Measurements from ENCODE around the gene CNTNAP5. TPM values are rescaled to one million over a fixed set of nuclear protein-coding genes. Genes with fewer than 3 reads are reported as not detected.

The CNTNAP5 gene
- total and polyA plus RNA-seq, 2 of the 4 experiments (the other 2 are of a cell fraction) = not detected

DNA sequence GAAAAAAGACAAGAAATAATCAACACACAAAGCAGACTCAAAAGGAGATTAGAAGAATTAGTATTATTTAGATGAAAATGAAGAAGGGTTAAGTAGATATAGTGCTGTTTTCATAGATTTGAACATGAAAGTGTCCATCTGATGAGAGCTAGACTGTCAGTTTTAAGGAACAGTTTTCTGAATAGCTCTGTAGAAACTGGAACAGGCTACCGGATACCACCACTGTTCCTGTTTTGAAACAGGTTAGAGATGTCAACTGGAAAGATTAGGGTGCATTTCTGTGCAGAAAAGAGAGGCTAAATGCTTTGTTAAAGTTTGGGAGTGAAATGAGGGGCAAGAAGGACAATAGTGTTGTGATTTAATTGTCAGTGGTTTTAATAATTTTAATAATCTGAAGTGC is 908.8 kb downstream of the CNTNAP5 start:
- intact Hi-C loops (cut with micrococcal nuclease) = no loop called here
- H3K4me3 ChIP-seq (ENCODE audit: insufficient read depth, low read depth, low read length) = no peak overlapping the region

More for the DNA sequence above, 908.8 kb downstream of the CNTNAP5 start:
- Histone ChIP-seq H3K23ac (ENCODE audit: low read depth, low read length) (no peak overlapping the region), H2BK20ac (ENCODE audit: low read depth, low read length) (no peak overlapping the region), H3K4me1 (ENCODE audit: control insufficient read depth, insufficient read depth, low read length) (no peaks in the 10 kb centered on the region), H3K18ac (ENCODE audit: low read depth, low read length) (no peak overlapping the region), H3K4me2 (ENCODE audit: low read depth, low read length) (no peak overlapping the region), H3K4ac (ENCODE audit: low read depth, low read length) (no peak overlapping the region), H3K9me3 (ENCODE audit: control insufficient read depth, insufficient read depth, low read length) (0 out of 2 replicates have a peak, but pooled peaks cover 2% of the 10 kb centered on the region), H3K9ac (ENCODE audit: low read depth, low read length) (no peak overlapping the region), H3K27ac (ENCODE audit: insufficient read depth, low read length) (no peak overlapping the region), H3K9me1 (ENCODE audit: insufficient read depth, low read length) (no peaks in the 10 kb centered on the region), H3K27me3 (ENCODE audit: control insufficient read depth, insufficient read depth, low read length) (no peaks in the 10 kb centered on the region), H2BK5ac (ENCODE audit: low read depth, low read length, poor library complexity, severe bottlenecking) (no peak overlapping the region), H4K5ac (ENCODE audit: low read depth, low read length) (no peak overlapping the region), H3K56ac (ENCODE audit: extremely low read depth, insufficient read depth, low read length) (no peak overlapping the region), H2AFZ (replicated peaks; ENCODE audit: low read length, poor library complexity) (no peak overlapping the region), H3K14ac (replicated peaks; ENCODE audit: low read depth, low read length) (no peak overlapping the region), H4K91ac (ENCODE audit: insufficient read depth, low read depth, low read length) (no peak overlapping the region), H4K8ac (ENCODE audit: low read depth in 2 of 2, low read length in 2 of 2) (no peak overlapping the region), H2BK120ac (ENCODE audit: low read depth, low read length) (no peak overlapping the region), H2BK15ac (ENCODE audit: low read depth, low read length) (no peak overlapping the region), H3K79me1 (ENCODE audit: low read depth in 1 of 2, low read length in 2 of 2) (no peaks in the 10 kb centered on the region), H3K36me3 (ENCODE audit: control insufficient read depth, insufficient read depth, low read length) (no peaks in the 10 kb centered on the region), H2AK5ac (ENCODE audit: low read depth, low read length) (no peak overlapping the region), H2AK9ac (replicated peaks; ENCODE audit: low read depth, low read length, poor library complexity) (no peak overlapping the region), H4K20me1 (ENCODE audit: insufficient read depth, low read length) (no peaks in the 10 kb centered on the region)
- dilution Hi-C loops (cut with HindIII; ENCODE audit: low sequenced_read_pairs, unreplicated experiment) (no loop called here), in situ Hi-C loops (cut with MboI; ENCODE audit: low sequenced_read_pairs) (no loop called here)
- no TSS peak for BruUV-seq (replicated peaks)
- WGBS, 2 experiments (ENCODE audit: extremely low coverage in 2 of 2, insufficient read length in 1 of 2) = 67% methylated on average over 1 of the region's 1 CpG; no CpG with 5 or more reads in 1 of the 2 experiments
- CTCF ChIA-PET = no interaction called here
- TF ChIP-seq, protein P1, sequence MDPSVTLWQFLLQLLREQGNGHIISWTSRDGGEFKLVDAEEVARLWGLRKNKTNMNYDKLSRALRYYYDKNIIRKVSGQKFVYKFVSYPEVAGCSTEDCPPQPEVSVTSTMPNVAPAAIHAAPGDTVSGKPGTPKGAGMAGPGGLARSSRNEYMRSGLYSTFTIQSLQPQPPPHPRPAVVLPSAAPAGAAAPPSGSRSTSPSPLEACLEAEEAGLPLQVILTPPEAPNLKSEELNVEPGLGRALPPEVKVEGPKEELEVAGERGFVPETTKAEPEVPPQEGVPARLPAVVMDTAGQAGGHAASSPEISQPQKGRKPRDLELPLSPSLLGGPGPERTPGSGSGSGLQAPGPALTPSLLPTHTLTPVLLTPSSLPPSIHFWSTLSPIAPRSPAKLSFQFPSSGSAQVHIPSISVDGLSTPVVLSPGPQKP (IDR thresholded peaks at IDR 0.05; ENCODE audit: borderline replicate concordance, low read depth, low read length) = no peak
- TF ChIP-seq RAD21 (IDR thresholded peaks at IDR 0.05; ENCODE audit: low read length) (no peak), CHD1 (IDR thresholded peaks at IDR 0.05; ENCODE audit: low read depth, low read length) (no peak), SMC3 (IDR thresholded peaks at IDR 0.05; ENCODE audit: low read depth, low read length) (no peak), RFX5 (IDR thresholded peaks at IDR 0.05; ENCODE audit: low read depth, low read length) (no peak), CEBPB (IDR thresholded peaks at IDR 0.05; ENCODE audit: low read depth, low read length) (no peak), NFE2L2 (IDR thresholded peaks at IDR 0.05; ENCODE audit: low read depth, low read length) (no peak), MAZ (IDR thresholded peaks at IDR 0.05; ENCODE audit: borderline replicate concordance, low read depth, low read length) (no peak), FOS (IDR thresholded peaks at IDR 0.05; ENCODE audit: low read depth, low read length) (no peak), RCOR1 (IDR thresholded peaks at IDR 0.05; ENCODE audit: insufficient replicate concordance, low read length) (no peak), BHLHE40 (IDR thresholded peaks at IDR 0.05; ENCODE audit: low read depth, low read length) (no peak), POLR2A (IDR thresholded peaks at IDR 0.05; ENCODE audit: low read depth, low read length) (no peak), MXI1 (IDR thresholded peaks at IDR 0.05; ENCODE audit: borderline replicate concordance, low read depth, low read length) (no peak)
- TF ChIP-seq, protein P2, sequence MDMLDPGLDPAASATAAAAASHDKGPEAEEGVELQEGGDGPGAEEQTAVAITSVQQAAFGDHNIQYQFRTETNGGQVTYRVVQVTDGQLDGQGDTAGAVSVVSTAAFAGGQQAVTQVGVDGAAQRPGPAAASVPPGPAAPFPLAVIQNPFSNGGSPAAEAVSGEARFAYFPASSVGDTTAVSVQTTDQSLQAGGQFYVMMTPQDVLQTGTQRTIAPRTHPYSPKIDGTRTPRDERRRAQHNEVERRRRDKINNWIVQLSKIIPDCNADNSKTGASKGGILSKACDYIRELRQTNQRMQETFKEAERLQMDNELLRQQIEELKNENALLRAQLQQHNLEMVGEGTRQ (IDR thresholded peaks at IDR 0.05; ENCODE audit: low read depth, low read length) = no peak
- POLR2A ChIA-PET (ENCODE audit: unreplicated experiment) = no interaction called here
- DNase-seq (no peak), ATAC-seq (ENCODE audit: low read depth) (no peak)

All from IMR-90 (cell line).